GM12872 (cell line): ENCODE results near the gene PC.

Experiments used
- TF ChIP-seq, protein P1 (sequence below): IDR thresholded peaks from 3 replicates; pipeline ENCODE4 v1.5.1; 2011; ENCODE audit warnings: low read depth, mild to moderate bottlenecking, low read length, moderate library complexity; ENCODE audit not compliant: insufficient read depth

PC gene

DNA sequence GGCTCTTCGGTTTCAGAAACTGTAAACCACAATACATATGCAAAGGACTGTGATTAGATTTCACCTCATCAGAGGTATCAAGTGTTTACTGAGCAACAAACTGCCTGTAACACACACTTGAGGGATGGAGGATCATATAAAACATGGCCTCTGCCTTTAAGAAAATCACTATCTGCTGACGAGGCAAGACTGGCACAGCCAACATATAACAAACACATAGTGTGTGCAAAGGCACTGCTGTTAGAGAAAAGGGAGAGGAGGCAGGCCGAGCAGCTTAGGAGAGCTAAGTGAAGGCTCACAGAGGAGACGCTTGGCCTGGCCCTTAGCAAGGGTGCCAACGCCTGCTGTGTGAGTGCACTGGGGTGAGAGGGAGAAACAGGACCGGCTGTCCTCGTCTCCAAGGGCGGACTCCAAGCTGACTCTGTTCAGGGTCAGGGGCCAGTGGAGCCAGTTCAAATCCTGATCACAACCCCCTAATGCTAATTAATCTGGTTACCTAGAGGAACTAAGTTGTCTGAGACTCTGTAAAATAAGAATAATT lies 53.1 kb downstream of the PC start:
- TF ChIP-seq, protein P1, sequence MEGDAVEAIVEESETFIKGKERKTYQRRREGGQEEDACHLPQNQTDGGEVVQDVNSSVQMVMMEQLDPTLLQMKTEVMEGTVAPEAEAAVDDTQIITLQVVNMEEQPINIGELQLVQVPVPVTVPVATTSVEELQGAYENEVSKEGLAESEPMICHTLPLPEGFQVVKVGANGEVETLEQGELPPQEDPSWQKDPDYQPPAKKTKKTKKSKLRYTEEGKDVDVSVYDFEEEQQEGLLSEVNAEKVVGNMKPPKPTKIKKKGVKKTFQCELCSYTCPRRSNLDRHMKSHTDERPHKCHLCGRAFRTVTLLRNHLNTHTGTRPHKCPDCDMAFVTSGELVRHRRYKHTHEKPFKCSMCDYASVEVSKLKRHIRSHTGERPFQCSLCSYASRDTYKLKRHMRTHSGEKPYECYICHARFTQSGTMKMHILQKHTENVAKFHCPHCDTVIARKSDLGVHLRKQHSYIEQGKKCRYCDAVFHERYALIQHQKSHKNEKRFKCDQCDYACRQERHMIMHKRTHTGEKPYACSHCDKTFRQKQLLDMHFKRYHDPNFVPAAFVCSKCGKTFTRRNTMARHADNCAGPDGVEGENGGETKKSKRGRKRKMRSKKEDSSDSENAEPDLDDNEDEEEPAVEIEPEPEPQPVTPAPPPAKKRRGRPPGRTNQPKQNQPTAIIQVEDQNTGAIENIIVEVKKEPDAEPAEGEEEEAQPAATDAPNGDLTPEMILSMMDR, result no peak

DNA sequence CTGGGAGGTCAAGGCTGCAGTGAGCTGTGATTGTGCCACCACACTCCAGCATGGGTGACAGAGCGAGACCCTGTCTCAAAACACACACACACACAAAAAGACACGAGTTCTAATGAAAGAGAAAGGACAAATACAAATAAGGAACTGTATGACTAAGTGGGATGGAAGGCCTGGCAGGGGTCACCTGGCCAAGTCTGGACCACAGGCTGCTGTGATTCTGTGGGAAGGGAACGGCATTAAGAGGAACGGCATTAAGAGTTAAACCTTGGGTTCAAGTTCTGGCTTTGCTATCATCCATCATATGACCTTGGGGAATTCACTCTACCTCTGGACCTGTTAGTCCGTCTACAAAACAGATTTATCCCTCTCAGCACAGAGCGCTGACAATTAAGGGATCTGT lies 53.6 kb downstream of the PC start:
- TF ChIP-seq, protein P1, result no peak

DNA sequence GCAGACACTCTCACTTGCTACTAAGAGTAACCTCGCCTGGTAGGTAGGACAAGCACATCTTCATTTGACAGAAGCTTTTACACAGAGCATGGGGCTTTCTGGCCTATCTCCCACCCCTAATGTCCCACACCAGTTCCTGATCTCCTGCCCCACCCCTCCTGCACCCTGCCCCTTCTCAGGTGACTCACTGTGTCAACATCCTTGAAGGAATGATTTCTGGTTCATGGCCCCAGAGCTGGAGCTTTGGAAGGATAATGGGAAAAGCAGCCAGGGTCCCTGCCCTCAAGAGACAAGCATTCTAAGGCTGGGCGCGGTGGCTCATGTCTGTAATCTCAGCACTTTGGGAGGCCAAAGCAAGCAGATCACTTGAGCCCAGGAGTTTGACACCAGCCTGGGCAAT lies 54.1 kb downstream of the PC start:
- TF ChIP-seq, protein P1, result no peak

DNA sequence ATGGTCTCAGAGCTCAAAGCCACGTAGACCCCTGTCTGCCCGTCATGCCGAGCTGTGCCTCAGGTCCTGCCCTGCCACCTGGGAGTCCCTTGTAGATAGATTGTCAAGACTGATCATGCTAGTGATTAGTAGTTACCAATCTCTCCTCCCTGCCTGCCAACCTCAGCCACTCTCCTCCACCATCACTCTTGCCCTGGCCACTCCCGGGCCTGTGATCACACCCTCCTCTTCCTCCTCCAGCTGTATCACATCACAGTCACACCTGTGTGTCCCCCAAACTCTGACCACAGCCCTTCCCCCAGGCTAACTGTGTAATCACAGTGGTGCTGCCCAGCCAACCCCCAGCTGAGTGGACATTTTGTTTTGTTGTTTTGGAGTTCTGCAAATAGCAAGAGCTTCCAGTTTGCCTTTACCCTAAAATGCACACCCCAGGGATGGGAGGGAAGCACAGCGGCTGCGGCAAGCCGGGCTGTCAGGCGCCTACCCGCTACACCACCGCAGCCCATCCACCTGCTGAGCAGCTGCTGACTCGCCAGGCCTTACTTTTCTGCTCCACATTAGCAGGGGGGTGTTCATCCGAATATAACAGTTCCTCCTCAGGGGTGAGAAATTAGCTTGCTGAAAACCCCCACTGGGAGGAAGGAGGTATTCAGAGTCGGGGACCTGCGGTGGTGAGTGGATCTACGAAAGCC lies 55.6 kb downstream of the PC start:
- TF ChIP-seq, protein P1, result no peak

DNA sequence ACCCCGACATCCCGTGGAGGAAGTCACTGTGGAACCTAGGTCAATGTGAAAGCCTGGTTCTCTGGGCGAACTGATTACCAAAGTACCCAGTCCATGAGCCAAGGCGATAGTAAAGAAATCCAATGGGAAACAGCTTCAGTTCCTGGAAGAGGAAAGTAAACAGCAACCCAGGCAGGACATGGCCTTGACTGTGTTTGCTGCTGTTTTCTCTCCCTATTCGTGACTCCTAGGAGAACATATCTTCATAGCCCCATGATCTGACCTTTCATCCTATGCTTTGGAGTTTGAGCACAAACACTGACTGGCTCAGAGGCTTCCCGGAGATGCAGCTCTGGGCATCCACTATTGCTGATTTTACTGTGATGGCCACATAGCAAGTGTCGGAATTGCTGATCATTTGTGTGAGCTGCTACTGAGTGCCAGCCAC lies 56.2 kb downstream of the PC start:
- TF ChIP-seq, protein P1, result no peak

DNA sequence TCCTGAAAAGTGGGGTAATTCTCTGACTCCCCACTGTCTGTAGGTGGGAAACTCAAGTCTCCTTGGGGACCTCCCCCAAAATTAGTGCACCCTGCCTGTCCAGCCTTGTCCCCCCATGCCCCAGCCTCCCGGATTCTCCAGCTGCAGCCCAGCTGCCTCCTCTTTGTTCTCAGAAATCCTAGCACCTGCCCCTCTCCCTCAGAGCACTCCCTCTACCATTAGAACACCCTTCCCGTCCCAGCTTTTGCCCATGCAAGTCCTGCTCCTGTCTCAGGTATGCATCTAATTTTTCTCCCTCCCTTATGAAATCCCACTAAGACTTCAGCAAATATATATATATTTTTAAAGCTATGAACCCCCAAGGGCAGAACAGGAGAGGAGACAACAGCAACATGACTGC lies 64.0 kb downstream of the PC start:
- TF ChIP-seq, protein P1, result no peak

DNA sequence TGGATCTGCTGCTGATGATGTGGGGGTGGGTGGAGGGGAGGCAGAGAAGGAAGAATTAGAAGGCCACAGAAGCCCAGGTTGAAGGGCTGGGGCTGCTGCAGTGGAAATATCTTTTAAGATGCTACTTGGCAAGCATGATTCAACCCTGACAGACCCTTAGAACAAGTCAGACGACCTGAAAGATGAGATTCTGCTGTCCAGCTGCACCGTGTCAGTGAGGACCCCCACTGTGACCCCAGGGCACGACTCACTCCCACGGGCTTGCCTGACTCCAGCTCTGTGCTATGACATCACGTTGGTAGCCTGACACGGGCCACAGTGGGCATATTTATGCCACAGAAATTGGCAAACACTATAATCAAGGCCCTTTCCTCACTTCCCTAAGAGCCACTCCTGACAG lies 65.3 kb downstream of the PC start:
- TF ChIP-seq, protein P1, result no peak
